T47D (cell line): ENCODE data around the gene PWWP2B.

Source experiments
- DNase-seq, 2 experiments: peaks; one replicate each; pipeline versions ENCODE4 v3.0.0 to v3.0.0-alpha.2; 2011 to 2012; ENCODE audit warnings: low read depth in 1 of 2, low spot score in 1 of 2
- JUND ChIP-seq: IDR thresholded peaks from 2 replicates; pipeline ENCODE4 v1.6.1; 2012; ENCODE audit warnings: low read depth
- in situ Hi-C: cut with HindIII; loops from 2 replicates; pipeline ENCODE4 v1.10.0; 2016; ENCODE audit warnings: low sequenced_read_pairs, low pct_unique_long_range_greater_than_20kb

The PWWP2B gene

GRCh38 chr10:132437541-132437950 is 40.5 kb downstream of the PWWP2B start:
- no peak for TF ChIP-seq JUND

GRCh38 chr10:132438091-132439024 is 41.4 kb downstream of the PWWP2B start:
- no peak for TF ChIP-seq JUND
- DNase-seq = no peak
- in situ Hi-C loops = no loop called here

More at GRCh38 chr10:132437541-132437950, 40.5 kb downstream of the PWWP2B start:
- no peak for DNase-seq
- in situ Hi-C loops = no loop called here

GRCh38 chr10:132439025-132439388 is 42.0 kb downstream of the PWWP2B start:
- in situ Hi-C loops = no loop called here
- TF ChIP-seq JUND = no peak
- no peak for DNase-seq

GRCh38 chr10:132439424-132440163 is 42.6 kb downstream of the PWWP2B start:
- no peak for DNase-seq
- TF ChIP-seq JUND = no peak
- in situ Hi-C loops = no loop called here

- no peak for DNase-seq
- in situ Hi-C loops = no loop called here
- TF ChIP-seq JUND = no peak
These were observed 44.0 kb downstream of the PWWP2B start for GRCh38 chr10:132440791-132441565.

GRCh38 chr10:132441818-132442524 is 45.0 kb downstream of the PWWP2B start:
- in situ Hi-C loops = no loop called here

GRCh38 chr10:132442636-132443035 is 45.6 kb downstream of the PWWP2B start:
- TF ChIP-seq JUND = no peak
- in situ Hi-C loops = no loop called here
- DNase-seq = no peak

More at GRCh38 chr10:132441818-132442524, 45.0 kb downstream of the PWWP2B start:
- no peak for TF ChIP-seq JUND
- DNase-seq = no peak

- TF ChIP-seq JUND = no peak
- in situ Hi-C loops = no loop called here
- no peak for DNase-seq
These were observed 46.6 kb downstream of the PWWP2B start for GRCh38 chr10:132443605-132443982.

GRCh38 chr10:132443983-132444876 is 47.2 kb downstream of the PWWP2B start:
- no peak for DNase-seq
- no peak for TF ChIP-seq JUND
- in situ Hi-C loops = no loop called here

- peak in 1 of 2 experiments; percentile 44 for DNase-seq
- in situ Hi-C loops = no loop called here
- TF ChIP-seq JUND = no peak
These were observed 47.9 kb downstream of the PWWP2B start for GRCh38 chr10:132444877-132445351.
